Smooth muscle cell (in vitro differentiated cells): ENCODE data around the gene TELO2. TPM values are rescaled to one million over a fixed set of nuclear protein-coding genes. Genes with fewer than 3 reads are reported as not detected.
A peak's percentile ranks its signal among the peaks of the same experiment; 100 is the strongest.
"Not testable (repeated sequence)": the region's sequence is repeated elsewhere in the genome, so short reads cannot be mapped to it uniquely, and the experiment has no call there.

Experiments
- DNase-seq: peaks from one replicate; lab custom pipeline; 2025; ENCODE audit not compliant: unreplicated experiment; lab: John Stamatoyannopoulos, UW
- H2AFZ ChIP-seq: fragments of 200-600 bp; sonication (generic); 2 replicates; pipeline ENCODE4 v1.6.0; 2016; ENCODE audit warnings: antibody characterized with exemption, low read depth, mild to moderate bottlenecking
- H3F3A ChIP-seq: fragments of 200-600 bp; sonication (generic); 2 replicates; pipeline ENCODE4 v1.6.0; 2017; ENCODE audit warnings: antibody characterized with exemption, low read depth
- H3K27ac ChIP-seq: fragments of 200-600 bp; sonication (generic); 2 replicates; pipeline ENCODE4 v1.5.1; 2016; ENCODE audit warnings: low read depth, mild to moderate bottlenecking
- H3K27me3 ChIP-seq: fragments of 200-600 bp; sonication (generic); 2 replicates; pipeline ENCODE4 v1.6.1; 2016; ENCODE audit warnings: low read depth, mild to moderate bottlenecking
- H3K36me3 ChIP-seq: fragments of 200-600 bp; sonication (generic); 2 replicates; pipeline ENCODE4 v1.5.1; 2016; ENCODE audit warnings: low read depth
- H3K4me1 ChIP-seq: fragments of 200-600 bp; sonication (generic); 2 replicates; pipeline ENCODE4 v1.5.1; 2016; ENCODE audit warnings: low read depth
- H3K4me2 ChIP-seq: fragments of 200-600 bp; sonication (generic); 2 replicates; pipeline ENCODE4 v1.6.0; 2016; ENCODE audit warnings: mild to moderate bottlenecking
- H3K4me3 ChIP-seq: fragments of 200-600 bp; sonication (generic); 2 replicates; pipeline ENCODE4 v1.5.1; 2016; ENCODE audit warnings: mild to moderate bottlenecking
- H3K79me2 ChIP-seq: fragments of 200-600 bp; sonication (generic); 2 replicates; pipeline ENCODE4 v1.6.0; 2016; ENCODE audit warnings: low read depth, mild to moderate bottlenecking
- H3K9ac ChIP-seq: fragments of 200-600 bp; sonication (generic); 2 replicates; pipeline ENCODE4 v1.6.0; 2016; ENCODE audit warnings: low read depth
- H3K9me3 ChIP-seq: fragments of 200-600 bp; sonication (generic); replicated peaks from 2 replicates; pipeline ENCODE4 v1.5.1; 2016; ENCODE audit warnings: low read depth
- H4K20me1 ChIP-seq: fragments of 200-600 bp; sonication (generic); 2 replicates; pipeline ENCODE4 v1.6.0; 2016; ENCODE audit warnings: low read depth
- WGBS: methylation state at CpG from one replicate; pipeline ENCODE4 v1.1.7; 2016; ENCODE audit warnings: low lambda C conversion rate; 5-methylcytosine and 5-hydroxymethylcytosine counted together
- polyA plus RNA-seq: library from polyadenylated mRNA; unstranded; fragments of >200 nt; fragmentation: Nextera tagmentation; extraction: Ambion mirVana; gene quantifications from 2 replicates; pipeline ENCODE4 v1.2.1, GENCODE V29; 2016
- total RNA-seq: library from RNA; depleted of rRNA; stranded (reverse); fragments of >200 nt; gene quantifications from 2 replicates; pipeline ENCODE4 v1.2.3, GENCODE V29; 2014
- TF ChIP-seq, protein P1 (sequence below): fragments of 200-600 bp; sonication (generic); IDR thresholded peaks from 2 replicates; pipeline ENCODE4 v1.5.1; 2017; ENCODE audit warnings: borderline replicate concordance, mild to moderate bottlenecking, antibody characterized with exemption; ENCODE audit not compliant: insufficient read depth, poor library complexity, severe bottlenecking

Gene TELO2
- total and polyA plus RNA-seq, 2 experiments from 2014 or later: 6.5 to 22.9 TPM

DNA sequence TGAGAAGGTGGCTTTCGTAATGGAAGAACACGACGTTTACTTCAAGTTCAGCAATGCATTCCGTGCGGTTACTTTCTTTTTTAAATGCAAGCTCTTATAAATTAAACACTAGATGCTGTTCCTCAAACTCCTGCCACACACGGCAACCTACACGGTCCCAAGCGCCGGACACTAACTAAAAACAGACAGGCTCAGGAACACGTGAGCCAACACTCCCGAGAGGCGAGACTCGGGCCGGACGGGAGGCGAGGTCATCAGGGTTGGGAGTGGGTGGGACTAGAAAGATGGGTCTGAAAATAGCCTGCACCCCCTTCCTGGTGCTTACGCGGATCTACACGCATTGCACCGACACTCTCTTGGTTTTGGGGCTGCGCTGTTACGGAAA lies 24.7 kb upstream of the TELO2 start:
- Histone ChIP-seq H2AFZ (no peak overlapping the region), H3K9ac (no peak overlapping the region), H3K79me2 (peaks cover 57% of the 10 kb centered on the region), H3K27ac (no peak overlapping the region), H3K27me3 (no peaks in the 10 kb centered on the region), H3K4me3 (no peak overlapping the region), H3K4me2 (no peak overlapping the region), H3K9me3 (no peaks in the 10 kb centered on the region), H3K4me1 (no peaks in the 10 kb centered on the region), H3K36me3 (no peaks in the 10 kb centered on the region), H4K20me1 (peaks cover 30% of the 10 kb centered on the region), H3F3A (no peaks in the 10 kb centered on the region)
- TF ChIP-seq, protein P1, sequence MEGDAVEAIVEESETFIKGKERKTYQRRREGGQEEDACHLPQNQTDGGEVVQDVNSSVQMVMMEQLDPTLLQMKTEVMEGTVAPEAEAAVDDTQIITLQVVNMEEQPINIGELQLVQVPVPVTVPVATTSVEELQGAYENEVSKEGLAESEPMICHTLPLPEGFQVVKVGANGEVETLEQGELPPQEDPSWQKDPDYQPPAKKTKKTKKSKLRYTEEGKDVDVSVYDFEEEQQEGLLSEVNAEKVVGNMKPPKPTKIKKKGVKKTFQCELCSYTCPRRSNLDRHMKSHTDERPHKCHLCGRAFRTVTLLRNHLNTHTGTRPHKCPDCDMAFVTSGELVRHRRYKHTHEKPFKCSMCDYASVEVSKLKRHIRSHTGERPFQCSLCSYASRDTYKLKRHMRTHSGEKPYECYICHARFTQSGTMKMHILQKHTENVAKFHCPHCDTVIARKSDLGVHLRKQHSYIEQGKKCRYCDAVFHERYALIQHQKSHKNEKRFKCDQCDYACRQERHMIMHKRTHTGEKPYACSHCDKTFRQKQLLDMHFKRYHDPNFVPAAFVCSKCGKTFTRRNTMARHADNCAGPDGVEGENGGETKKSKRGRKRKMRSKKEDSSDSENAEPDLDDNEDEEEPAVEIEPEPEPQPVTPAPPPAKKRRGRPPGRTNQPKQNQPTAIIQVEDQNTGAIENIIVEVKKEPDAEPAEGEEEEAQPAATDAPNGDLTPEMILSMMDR: no peak
- no peak for DNase-seq
- 95% methylated on average over 22 of the region's 22 CpGs for WGBS

- not testable (repeated sequence) for H3K36me3 ChIP-seq, H2AFZ ChIP-seq, H3K4me2 ChIP-seq, H3F3A ChIP-seq, H3K27ac ChIP-seq, H3K9me3 ChIP-seq, H3K9ac ChIP-seq, H3K4me3 ChIP-seq, DNase-seq, H3K4me1 ChIP-seq, H3K27me3 ChIP-seq
- Histone ChIP-seq H4K20me1 (peaks cover 30% of the 10 kb centered on the region), H3K79me2 (peaks cover 64% of the 10 kb centered on the region)
- WGBS: 83% methylated on average over 5 of the region's 5 CpGs
Measured at GRCh38 chr16:1469141-1469540, 24.0 kb upstream of the TELO2 start.

GRCh38 chr16:1469693-1470201 lies 23.4 kb upstream of the TELO2 start:
- H3K4me1 ChIP-seq: peaks cover 7% of the 10 kb centered on the region
- DNase-seq: no peak
- H3K4me2 ChIP-seq: no peak overlapping the region
- no peaks in the 10 kb centered on the region for H3K27me3 ChIP-seq
- no peak overlapping the region for H3K4me3 ChIP-seq
- no peak overlapping the region for H3K27ac ChIP-seq
- 86% methylated on average over 20 of the region's 20 CpGs for WGBS
- H3F3A ChIP-seq: no peaks in the 10 kb centered on the region
- TF ChIP-seq, protein P1: no peak
- no peak overlapping the region for H3K9ac ChIP-seq
- H3K79me2 ChIP-seq: peaks cover 70% of the 10 kb centered on the region
- H4K20me1 ChIP-seq: peaks cover 30% of the 10 kb centered on the region
- H3K36me3 ChIP-seq: no peaks in the 10 kb centered on the region
- H2AFZ ChIP-seq: no peak overlapping the region
- H3K9me3 ChIP-seq: no peaks in the 10 kb centered on the region

- H4K20me1 ChIP-seq: peaks cover 28% of the 10 kb centered on the region
- no peak overlapping the region for H2AFZ ChIP-seq
- no peak overlapping the region for H3K9ac ChIP-seq
- peak overlapping the region; percentile 31 for H3K4me2 ChIP-seq
- no peaks in the 10 kb centered on the region for H3K27me3 ChIP-seq
- peak overlapping the region; percentile 6 for H3K27ac ChIP-seq
- peaks cover 71% of the 10 kb centered on the region for H3K79me2 ChIP-seq
- H3K36me3 ChIP-seq: no peaks in the 10 kb centered on the region
- no peaks in the 10 kb centered on the region for H3F3A ChIP-seq
- no peak overlapping the region for H3K4me3 ChIP-seq
- WGBS: 71% methylated on average over 14 of the region's 14 CpGs
- H3K4me1 ChIP-seq: peaks cover 7% of the 10 kb centered on the region
- TF ChIP-seq, protein P1: no peak
- no peak for DNase-seq
- no peaks in the 10 kb centered on the region for H3K9me3 ChIP-seq
Measured at GRCh38 chr16:1470481-1471251, 22.5 kb upstream of the TELO2 start.
